Liver (tissue), 9 donors: ENCODE measurements around the gene NPAS1. TPM values are rescaled to one million over a fixed set of nuclear protein-coding genes. Genes with fewer than 3 reads are reported as not detected.

Source experiments
- DNase-seq: peaks from one replicate; pipeline ENCODE4 v3.0.0-alpha.2; 2017; ENCODE audit warnings: low spot score
- H3K27ac ChIP-seq, 2 donors: one replicate each; pipeline ENCODE4 v1.7.0; 2013; ENCODE audit warnings: inconsistent platforms in 2 of 2, low read length in 2 of 2, control low read depth in 1 of 2, low read depth in 1 of 2, mild to moderate bottlenecking in 1 of 2
- H3K27me3 ChIP-seq, 4 donors: one replicate each; pipeline versions ENCODE4 v1.6.1 to v1.7.0; 2013; ENCODE audit warnings: low read length in 3 of 4, inconsistent platforms in 1 of 4, mild to moderate bottlenecking in 1 of 4, moderate library complexity in 1 of 4; ENCODE audit not compliant: control insufficient read depth in 4 of 4, insufficient read depth in 4 of 4
- H3K36me3 ChIP-seq, 4 donors: one replicate each; pipeline versions ENCODE4 v1.6.1 to v1.7.0; 2013; ENCODE audit warnings: low read length in 3 of 4, mild to moderate bottlenecking in 3 of 4, low read depth in 1 of 4, moderate library complexity in 1 of 4; ENCODE audit not compliant: control insufficient read depth in 4 of 4, insufficient read depth in 3 of 4
- H3K4me1 ChIP-seq, 4 donors: one replicate each; pipeline versions ENCODE4 v1.6.1 to v1.7.0; 2013; ENCODE audit warnings: low read length in 3 of 4, mild to moderate bottlenecking in 3 of 4, moderate library complexity in 1 of 4; ENCODE audit not compliant: control insufficient read depth in 4 of 4, insufficient read depth in 4 of 4
- H3K4me3 ChIP-seq, 3 donors: one replicate each; pipeline versions ENCODE4 v1.6.1 to v1.7.0; 2013; ENCODE audit warnings: low read length in 3 of 3, control low read depth in 1 of 3, low read depth in 1 of 3, mild to moderate bottlenecking in 1 of 3
- H3K9ac ChIP-seq, 2 donors: one replicate each; pipeline ENCODE4 v1.7.0; 2013; ENCODE audit warnings: low read length in 2 of 2, mild to moderate bottlenecking in 2 of 2, moderate library complexity in 2 of 2, control low read depth in 1 of 2, low read depth in 1 of 2
- H3K9me3 ChIP-seq, 4 donors: one replicate each; pipeline versions ENCODE4 v1.6.1 to v1.7.0; 2013; ENCODE audit warnings: low read length in 3 of 4; ENCODE audit not compliant: control insufficient read depth in 4 of 4
- ATF3 ChIP-seq: IDR thresholded peaks from 2 replicates; pipeline ENCODE4 v1.6.1; 2016; ENCODE audit warnings: antibody characterized with exemption
- CTCF ChIP-seq: fragments of 150-350 bp; IDR thresholded peaks from 2 replicates; pipeline ENCODE4 v1.5.1; 2017; ENCODE audit warnings: improper control_type of control experiment, low read depth, low read length; ENCODE audit not compliant: missing input control
- EGR1 ChIP-seq, 2 donors: IDR thresholded peaks; 2 replicates each; pipeline ENCODE4 v1.6.1; 2016 to 2018; ENCODE audit warnings: antibody characterized with exemption in 2 of 2, low read depth in 2 of 2
- FOXA1 ChIP-seq: IDR thresholded peaks from 2 replicates; pipeline ENCODE4 v1.6.1; 2016; ENCODE audit warnings: antibody characterized with exemption
- FOXA2 ChIP-seq: IDR thresholded peaks from 2 replicates; pipeline ENCODE4 v1.6.1; 2016; ENCODE audit warnings: antibody characterized with exemption
- GABPA ChIP-seq, 2 donors: IDR thresholded peaks in 1 of 2; conservative IDR thresholded peaks in 1 of 2; 2 replicates each; pipeline ENCODE4 v1.6.1; 2016; ENCODE audit warnings: antibody characterized with exemption in 2 of 2, mild to moderate bottlenecking in 1 of 2, moderate library complexity in 1 of 2
- HNF4A ChIP-seq, 2 donors: conservative IDR thresholded peaks; 2 replicates each; pipeline ENCODE4 v1.6.1; 2016; ENCODE audit warnings: antibody characterized with exemption in 2 of 2, mild to moderate bottlenecking in 2 of 2
- HNF4G ChIP-seq: IDR thresholded peaks from 2 replicates; pipeline ENCODE4 v1.6.1; 2016; ENCODE audit warnings: antibody characterized with exemption
- JUND ChIP-seq, 2 donors: IDR thresholded peaks; 2 replicates each; pipeline ENCODE4 v1.6.1; 2016; ENCODE audit warnings: antibody characterized with exemption in 2 of 2
- RAD21 ChIP-seq, 2 donors: IDR thresholded peaks; 2 replicates each; pipeline ENCODE4 v1.6.1; 2016; ENCODE audit warnings: antibody characterized with exemption in 2 of 2, mild to moderate bottlenecking in 2 of 2
- REST ChIP-seq: IDR thresholded peaks from 2 replicates; pipeline ENCODE4 v1.6.1; 2016; ENCODE audit warnings: antibody characterized with exemption, mild to moderate bottlenecking
- RXRA ChIP-seq, 2 donors: IDR thresholded peaks; 2 replicates each; pipeline ENCODE4 v1.6.1; 2017 to 2018; ENCODE audit warnings: antibody characterized with exemption in 2 of 2, mild to moderate bottlenecking in 1 of 2
- SP1 ChIP-seq: IDR thresholded peaks from 2 replicates; pipeline ENCODE4 v1.6.1; 2018; ENCODE audit warnings: antibody characterized with exemption, mild to moderate bottlenecking
- TAF1 ChIP-seq: conservative IDR thresholded peaks from 2 replicates; pipeline ENCODE4 v1.6.1; 2016; ENCODE audit warnings: antibody characterized with exemption, mild to moderate bottlenecking
- YY1 ChIP-seq: IDR thresholded peaks from 2 replicates; pipeline ENCODE4 v1.6.1; 2016; ENCODE audit warnings: antibody characterized with exemption, mild to moderate bottlenecking
- WGBS: extraction: QIAGEN DNeasy Blood & Tissue Kit; methylation state at CpG from one replicate; pipeline ENCODE4 v1.1.7; 2013; 5-methylcytosine and 5-hydroxymethylcytosine counted together
- polyA plus RNA-seq, 2 donors: library from polyadenylated mRNA; stranded (reverse) in 1 of 2; unstranded in 1 of 2; fragments of 200-250 nt in 1 of 2; fragments of >200 nt in 1 of 2; fragmentation: Nextera tagmentation in 1 of 2; extraction: Ambion mirVana in 1 of 2; gene quantifications; one replicate each; pipeline versions ENCODE4 v1.2.1 to v1.2.3, GENCODE V29; 2013 to 2015
- total RNA-seq, 2 donors: library from RNA; depleted of rRNA; stranded (reverse); fragments of >200 nt; gene quantifications; one replicate each; pipeline ENCODE4 v1.2.3, GENCODE V29; 2014
- TF ChIP-seq, protein P1 (sequence below): IDR thresholded peaks from 2 replicates; pipeline ENCODE4 v1.6.1; 2016; ENCODE audit warnings: antibody characterized with exemption
- donor health status: healthy.
- donor health status: healthy.
- donor health status: healthy.
- donor health status: healthy.
- donor health status: healthy.

Gene NPAS1
- total and polyA plus RNA-seq, 4 donors = 0.22 TPM; not detected in 3

- H3K9ac ChIP-seq = no peak overlapping the region
- H3K4me3 ChIP-seq = no peak overlapping the region
- H3K27ac ChIP-seq = no peak overlapping the region
- TF ChIP-seq HNF4A (conservative IDR thresholded peaks at IDR 0.05) = no peak
- TF ChIP-seq ATF3 = no peak
- TF ChIP-seq RAD21 (IDR thresholded peaks at IDR 0.05) = no peak
- TF ChIP-seq YY1 = no peak
- TF ChIP-seq REST = no peak
- TF ChIP-seq EGR1 (IDR thresholded peaks at IDR 0.05; ENCODE audit: low read depth in 2 of 2) = no peak
- TF ChIP-seq SP1 = no peak
- TF ChIP-seq FOXA2 = no peak
- no peak for TF ChIP-seq FOXA1
- TF ChIP-seq CTCF = no peak
- TF ChIP-seq TAF1 = no peak
- TF ChIP-seq RXRA (IDR thresholded peaks at IDR 0.05) = no peak
- TF ChIP-seq GABPA (IDR thresholded peaks at IDR 0.05 in 1 of 2, conservative IDR thresholded peaks at IDR 0.05 in 1 of 2) = no peak
- no peak for TF ChIP-seq JUND (IDR thresholded peaks at IDR 0.05)
- TF ChIP-seq, protein P1, sequence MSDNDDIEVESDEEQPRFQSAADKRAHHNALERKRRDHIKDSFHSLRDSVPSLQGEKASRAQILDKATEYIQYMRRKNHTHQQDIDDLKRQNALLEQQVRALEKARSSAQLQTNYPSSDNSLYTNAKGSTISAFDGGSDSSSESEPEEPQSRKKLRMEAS = no peak
- TF ChIP-seq HNF4G = no peak
- no peak for DNase-seq
- peaks cover 13 to 70% (median 38%) of the 10 kb centered on the region in 4 donors for H3K36me3 ChIP-seq
- H3K27me3 ChIP-seq = no peaks in the 10 kb centered on the region
- WGBS = 93% methylated on average over 17 of the region's 17 CpGs
- H3K9me3 ChIP-seq = no peaks in the 10 kb centered on the region
- no peaks in the 10 kb centered on the region for H3K4me1 ChIP-seq
These were observed 52.7 kb downstream of the NPAS1 start for GRCh38 chr19:47072323-47072722.

DNA sequence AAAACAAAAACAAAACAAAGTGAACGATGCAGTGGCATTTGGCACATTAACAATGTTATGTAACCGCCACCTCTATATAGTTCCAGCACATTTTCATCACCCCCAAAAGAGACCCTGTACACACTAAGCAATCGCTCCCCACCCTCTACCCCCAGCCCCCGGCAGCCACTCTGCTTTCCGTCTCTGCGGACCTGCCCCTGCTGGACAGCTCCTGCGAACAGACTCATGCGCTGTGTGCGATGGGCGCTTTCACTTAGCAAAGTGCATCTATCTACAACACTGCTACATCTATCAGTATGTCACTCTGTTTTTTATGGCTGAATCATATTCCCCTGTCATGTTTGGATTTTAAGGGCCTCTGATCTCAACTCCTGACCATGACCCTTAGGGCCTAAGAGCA is 53.9 kb downstream of the NPAS1 start:
- H3K4me1 ChIP-seq = no peaks in the 10 kb centered on the region
- no peak overlapping the region for H3K9ac ChIP-seq
- 92% methylated on average over 10 of the region's 10 CpGs for WGBS
- no peak overlapping the region for H3K27ac ChIP-seq
- no peaks in the 10 kb centered on the region for H3K9me3 ChIP-seq
- no peak overlapping the region for H3K4me3 ChIP-seq
- peaks cover 15 to 58% (median 34%) of the 10 kb centered on the region in 4 donors for H3K36me3 ChIP-seq
- H3K27me3 ChIP-seq = no peaks in the 10 kb centered on the region
- no peak for DNase-seq
- TF ChIP-seq JUND (IDR thresholded peaks at IDR 0.05) (no peak), ATF3 (no peak), GABPA (IDR thresholded peaks at IDR 0.05 in 1 of 2, conservative IDR thresholded peaks at IDR 0.05 in 1 of 2) (no peak), REST (no peak), TAF1 (no peak), EGR1 (IDR thresholded peaks at IDR 0.05; ENCODE audit: low read depth in 2 of 2) (no peak), HNF4A (conservative IDR thresholded peaks at IDR 0.05) (no peak), RXRA (IDR thresholded peaks at IDR 0.05) (no peak), SP1 (no peak), HNF4G (no peak), FOXA1 (no peak), YY1 (no peak), CTCF (no peak), FOXA2 (no peak), RAD21 (IDR thresholded peaks at IDR 0.05) (no peak)
- TF ChIP-seq, protein P1 = no peak
